GM10248 (cell line): Measurements from ENCODE around the gene RNF187.
A peak's percentile ranks its signal among the peaks of the same experiment; 100 is the strongest.

Experiments used
- CTCF ChIA-PET: fragments of 300-600 bp; sonication (Branson Sonifier 250); formaldehyde crosslinking; extraction: SDS; loops from one replicate; lab custom pipeline; 2021; ENCODE audit warnings: antibody characterized with exemption; lab: Yijun Ruan, JAX
- POLR2A ChIA-PET: fragments of 350-650 bp; sonication (Branson Sonifier 250); formaldehyde crosslinking; extraction: SDS; loops from one replicate; lab custom pipeline; 2020; ENCODE audit warnings: antibody characterized with exemption; lab: Yijun Ruan, JAX
- DNase-seq: peaks from one replicate; pipeline ENCODE4 v3.0.0; 2012; ENCODE audit errors: extremely low spot score
- TF ChIP-seq, protein P1 (sequence below): IDR thresholded peaks from 2 replicates; pipeline ENCODE4 v1.5.1; 2012; ENCODE audit warnings: mild to moderate bottlenecking, low read depth; ENCODE audit errors: extremely low read depth, missing control alignments, control extremely low read depth

RNF187 gene

DNA sequence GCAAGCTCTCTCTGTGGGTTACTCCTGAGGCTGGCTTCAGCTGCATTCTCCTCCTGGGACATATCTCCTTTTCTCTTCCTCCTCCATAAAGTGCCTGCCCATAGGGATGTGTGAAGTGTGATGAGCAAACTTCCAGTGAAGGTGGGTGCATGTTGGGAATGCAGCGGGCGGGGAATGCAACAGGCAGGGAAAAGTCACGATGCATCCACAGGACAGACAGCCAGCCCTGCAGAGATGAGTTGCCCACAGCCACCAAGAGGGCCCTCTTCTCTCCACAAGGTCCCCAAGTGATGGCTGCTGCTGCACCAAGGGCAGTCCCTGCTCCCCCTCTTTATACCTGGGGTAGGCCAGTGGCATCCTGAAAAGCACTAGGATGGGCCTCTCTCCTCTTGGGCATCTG lies 33.6 kb upstream of the RNF187 start:
- POLR2A ChIA-PET, result no interaction called here
- CTCF ChIA-PET, result no interaction called here
- no peak for DNase-seq
- TF ChIP-seq, protein P1, sequence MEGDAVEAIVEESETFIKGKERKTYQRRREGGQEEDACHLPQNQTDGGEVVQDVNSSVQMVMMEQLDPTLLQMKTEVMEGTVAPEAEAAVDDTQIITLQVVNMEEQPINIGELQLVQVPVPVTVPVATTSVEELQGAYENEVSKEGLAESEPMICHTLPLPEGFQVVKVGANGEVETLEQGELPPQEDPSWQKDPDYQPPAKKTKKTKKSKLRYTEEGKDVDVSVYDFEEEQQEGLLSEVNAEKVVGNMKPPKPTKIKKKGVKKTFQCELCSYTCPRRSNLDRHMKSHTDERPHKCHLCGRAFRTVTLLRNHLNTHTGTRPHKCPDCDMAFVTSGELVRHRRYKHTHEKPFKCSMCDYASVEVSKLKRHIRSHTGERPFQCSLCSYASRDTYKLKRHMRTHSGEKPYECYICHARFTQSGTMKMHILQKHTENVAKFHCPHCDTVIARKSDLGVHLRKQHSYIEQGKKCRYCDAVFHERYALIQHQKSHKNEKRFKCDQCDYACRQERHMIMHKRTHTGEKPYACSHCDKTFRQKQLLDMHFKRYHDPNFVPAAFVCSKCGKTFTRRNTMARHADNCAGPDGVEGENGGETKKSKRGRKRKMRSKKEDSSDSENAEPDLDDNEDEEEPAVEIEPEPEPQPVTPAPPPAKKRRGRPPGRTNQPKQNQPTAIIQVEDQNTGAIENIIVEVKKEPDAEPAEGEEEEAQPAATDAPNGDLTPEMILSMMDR, result no peak

DNA sequence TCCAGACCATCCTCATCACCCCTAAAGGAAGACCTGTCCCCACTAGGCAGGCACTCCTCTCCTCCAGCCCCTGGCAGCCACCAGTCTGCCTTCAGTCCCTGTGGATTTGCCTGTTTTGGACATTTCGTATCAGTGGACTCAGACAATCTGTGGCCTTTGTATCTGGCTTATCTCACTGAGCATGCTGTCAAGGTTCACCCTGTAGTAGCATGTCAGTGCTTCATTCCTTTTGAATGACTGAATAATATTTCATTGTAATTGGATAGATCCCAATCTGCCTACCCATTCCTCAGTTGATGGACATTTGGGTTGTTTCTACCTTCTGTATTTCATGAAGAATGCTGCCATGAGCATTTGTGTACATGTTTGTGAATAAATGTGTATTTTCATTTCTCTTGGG lies 32.9 kb upstream of the RNF187 start:
- TF ChIP-seq, protein P1, result no peak
- CTCF ChIA-PET, result no interaction called here
- DNase-seq, result no peak
- POLR2A ChIA-PET, result no interaction called here

DNA sequence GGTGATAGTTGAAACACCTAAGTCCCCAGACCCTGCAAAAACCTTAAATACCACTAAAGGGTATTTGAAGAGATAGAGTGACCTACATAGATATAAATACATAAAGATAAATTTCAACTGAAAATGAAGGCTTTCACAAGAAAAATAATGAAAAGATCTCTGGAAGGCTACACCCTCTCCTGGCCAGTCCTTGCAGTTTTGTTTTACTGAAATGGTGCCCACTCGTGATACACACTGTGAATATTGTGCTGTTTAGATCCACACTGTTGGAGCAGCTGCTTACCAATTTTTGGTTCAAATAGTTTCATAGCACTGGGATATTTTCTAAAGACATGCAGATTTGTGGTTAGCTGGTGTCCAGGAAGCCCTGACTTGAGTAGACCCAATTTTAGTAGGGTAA lies 31.5 kb upstream of the RNF187 start:
- TF ChIP-seq, protein P1, result no peak
- no peak for DNase-seq
- ChIA-PET POLR2A (no interaction called here), CTCF (interaction anchor here (1.4 to 2.0 kb wide), 3 partner anchors 14 to 33 kb away, joined by 3 to 6 read pairs (median 4); no protein-coding TSS in a partner anchor)

DNA sequence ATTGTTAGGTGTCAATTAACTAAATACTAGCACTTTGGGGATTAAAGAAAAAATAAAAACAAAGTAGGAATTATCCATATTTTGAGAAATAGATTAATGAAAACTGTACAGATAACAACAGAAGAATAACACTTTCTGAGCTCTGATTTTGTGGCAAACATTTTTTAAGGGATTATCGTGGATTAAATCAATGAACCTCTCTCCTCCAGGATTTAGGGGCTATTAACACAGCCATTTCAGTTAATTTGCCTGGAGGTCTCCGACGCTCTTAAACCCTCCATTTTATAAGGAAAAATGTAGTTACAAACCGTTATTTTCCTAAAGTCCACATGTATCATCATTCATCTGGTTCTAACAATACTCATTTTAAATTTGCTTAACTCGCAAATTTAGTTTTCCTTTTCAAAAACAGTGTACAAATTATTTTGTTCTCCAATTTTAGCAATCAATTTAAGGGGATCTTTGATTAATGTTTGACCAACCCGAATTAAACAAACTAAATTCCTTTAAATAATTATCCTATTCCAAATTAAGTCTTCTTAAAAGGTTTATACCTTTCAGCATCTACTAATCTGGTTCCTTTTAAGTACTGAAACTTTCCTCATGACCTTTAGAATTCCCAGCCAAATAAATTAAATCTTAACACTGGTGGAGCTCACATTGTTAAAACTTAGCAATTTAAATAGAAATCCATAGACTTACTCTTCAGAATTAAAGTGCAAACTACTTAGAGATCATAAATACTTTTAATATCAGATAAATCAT lies 30.7 kb upstream of the RNF187 start:
- POLR2A ChIA-PET, result no interaction called here

DNA sequence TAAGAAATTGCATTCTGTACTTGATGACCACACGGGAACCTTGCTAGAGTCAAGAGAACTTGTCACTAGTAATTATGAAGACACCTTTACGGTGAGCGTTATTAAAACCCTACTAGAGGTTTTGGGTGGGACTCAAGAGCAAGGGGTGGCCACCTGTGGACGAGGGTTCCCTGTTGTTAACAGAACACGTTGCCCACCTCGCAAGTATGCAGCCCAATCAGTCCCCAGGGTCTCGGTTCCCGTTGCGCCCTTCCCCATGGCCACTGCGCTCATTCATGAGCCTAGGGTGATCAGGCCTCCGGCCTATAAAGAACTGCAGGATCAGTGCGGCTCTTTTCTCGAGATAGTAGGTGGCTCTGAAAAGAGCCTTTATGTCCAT lies 30.2 kb upstream of the RNF187 start:
- TF ChIP-seq, protein P1, result no peak
- ChIA-PET CTCF (interaction anchor here (0.8 to 1.3 kb wide), 3 partner anchors 11 to 290 kb away, joined by 3 read pairs; no protein-coding TSS in a partner anchor), POLR2A (interaction anchor here (1.1 to 1.5 kb wide), 2 partner anchors 8 to 30 kb away, joined by 4 read pairs; no protein-coding TSS in a partner anchor)
- DNase-seq, result no peak

More for the DNA sequence above, 30.7 kb upstream of the RNF187 start:
- CTCF ChIA-PET, result interaction anchor here (1.3 to 2.0 kb wide), 4 partner anchors 10 to 32 kb away, joined by 3 to 6 read pairs (median 4); no protein-coding TSS in a partner anchor
- DNase-seq, result no peak
- TF ChIP-seq, protein P1, result no peak

DNA sequence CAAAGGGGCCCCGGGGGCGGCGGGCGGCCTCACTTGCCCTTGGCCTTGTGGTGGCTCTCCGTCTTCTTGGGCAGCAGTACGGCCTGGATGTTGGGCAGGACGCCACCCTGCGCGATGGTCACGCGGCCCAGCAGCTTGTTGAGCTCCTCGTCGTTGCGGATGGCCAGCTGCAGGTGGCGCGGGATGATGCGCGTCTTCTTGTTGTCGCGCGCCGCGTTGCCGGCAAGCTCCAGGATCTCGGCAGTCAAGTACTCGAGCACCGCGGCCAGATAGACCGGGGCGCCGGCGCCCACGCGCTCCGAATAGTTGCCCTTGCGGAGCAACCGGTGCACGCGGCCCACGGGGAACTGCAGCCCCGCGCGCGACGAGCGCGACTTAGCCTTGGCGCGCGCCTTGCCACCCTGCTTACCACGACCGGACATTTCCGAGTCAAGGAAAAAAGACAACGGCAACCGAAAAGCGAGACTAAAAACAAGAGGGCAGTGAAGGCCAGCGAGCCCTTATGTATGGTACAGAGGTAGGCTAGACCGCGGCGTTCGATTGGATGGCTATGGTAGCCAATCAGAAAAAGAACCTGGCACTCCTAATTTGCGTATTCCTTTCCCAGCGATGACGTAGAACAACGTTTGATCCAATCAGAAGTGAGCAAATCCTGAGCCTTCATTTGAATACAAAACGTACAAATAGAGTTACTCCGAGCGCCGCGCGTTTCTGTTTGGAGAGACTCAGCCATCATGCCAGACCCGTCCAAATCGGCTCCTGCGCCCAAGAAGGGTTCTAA lies 29.6 kb upstream of the RNF187 start:
- POLR2A ChIA-PET, result interaction anchor here (0.6 to 1.5 kb wide), 3 partner anchors 9 to 304 kb away, joined by 4 read pairs; no protein-coding TSS in a partner anchor
- CTCF ChIA-PET, result interaction anchor here (0.8 to 1.8 kb wide), 7 partner anchors 8 to 291 kb away, joined by 3 to 9 read pairs (median 3); no protein-coding TSS in a partner anchor
- TF ChIP-seq, protein P1, result peak; percentile 17
- peak; percentile 90 for DNase-seq
